Astrocyte (in vitro differentiated cells and primary cell): Measurements from ENCODE around the gene ZBTB7C. TPM values are rescaled to one million over a fixed set of nuclear protein-coding genes. Genes with fewer than 3 reads are reported as not detected.

ENCODE experiments used
- DNase-seq: peaks from one replicate; pipeline ENCODE4 v3.0.0-alpha.2; 2010; ENCODE audit warnings: low read depth
- FAIRE-seq: peaks from 2 replicates; lab custom pipeline; 2011; peaks lifted over from hg19 to GRCh38; lab: Jason Lieb, UNC
- H2AFZ ChIP-seq: 2 replicates; pipeline ENCODE4 v1.6.0; 2012; ENCODE audit warnings: low read depth, low read length, inconsistent platforms
- H3K27ac ChIP-seq: 2 replicates; pipeline ENCODE4 v1.5.1; 2011; ENCODE audit warnings: low read depth, low read length, inconsistent platforms
- H3K27me3 ChIP-seq: 2 replicates; pipeline ENCODE4 v1.6.0; 2011; ENCODE audit warnings: low read length, inconsistent platforms; ENCODE audit not compliant: insufficient read depth
- H3K36me3 ChIP-seq: 2 replicates; pipeline ENCODE4 v1.5.1; 2011; ENCODE audit warnings: low read length, inconsistent platforms; ENCODE audit not compliant: insufficient read depth
- H3K4me1 ChIP-seq: 2 replicates; pipeline ENCODE4 v1.5.1; 2011; ENCODE audit warnings: low read length, inconsistent platforms; ENCODE audit not compliant: insufficient read depth
- H3K4me2 ChIP-seq: 2 replicates; pipeline ENCODE4 v1.6.0; 2012; ENCODE audit warnings: low read length, inconsistent platforms
- H3K4me3 ChIP-seq: 2 replicates; pipeline ENCODE4 v1.5.1; 2011; ENCODE audit warnings: low read depth, mild to moderate bottlenecking, low read length, inconsistent platforms; ENCODE audit not compliant: insufficient read depth
- H3K79me2 ChIP-seq: 2 replicates; pipeline ENCODE4 v1.6.0; 2012; ENCODE audit warnings: mild to moderate bottlenecking, low read length, inconsistent platforms; ENCODE audit not compliant: insufficient read depth
- H3K9ac ChIP-seq: 2 replicates; pipeline ENCODE4 v1.6.0; 2012; ENCODE audit warnings: mild to moderate bottlenecking, low read length, inconsistent platforms
- H3K9me3 ChIP-seq: 2 replicates; pipeline ENCODE4 v1.5.1; 2012; ENCODE audit warnings: low read depth, mild to moderate bottlenecking, low read length, inconsistent platforms; ENCODE audit not compliant: insufficient read depth
- H4K20me1 ChIP-seq: 2 replicates; pipeline ENCODE4 v1.6.0; 2012; ENCODE audit warnings: low read length, inconsistent platforms; ENCODE audit not compliant: insufficient read depth
- H3K27ac Mint-ChIP-seq: one replicate; pipeline ENCODE4 v1.8.0; 2021; ENCODE audit warnings: mild to moderate bottlenecking, mixed read lengths; ENCODE audit not compliant: unreplicated experiment
- H3K27me3 Mint-ChIP-seq: one replicate; pipeline ENCODE4 v1.8.0; 2021; ENCODE audit warnings: low read depth, mixed read lengths; ENCODE audit not compliant: unreplicated experiment
- H3K36me3 Mint-ChIP-seq: one replicate; pipeline ENCODE4 v1.8.0; 2021; ENCODE audit warnings: low read depth, mixed read lengths; ENCODE audit not compliant: unreplicated experiment
- H3K4me1 Mint-ChIP-seq: one replicate; pipeline ENCODE4 v1.8.0; 2021; ENCODE audit warnings: low read depth, mixed read lengths; ENCODE audit not compliant: unreplicated experiment
- H3K4me3 Mint-ChIP-seq: one replicate; pipeline ENCODE4 v1.8.0; 2021; ENCODE audit warnings: mild to moderate bottlenecking, moderate library complexity, mixed read lengths; ENCODE audit not compliant: unreplicated experiment
- H3K9me3 Mint-ChIP-seq: one replicate; pipeline ENCODE4 v1.8.0; 2021; ENCODE audit warnings: mild to moderate bottlenecking, mixed read lengths; ENCODE audit not compliant: unreplicated experiment
- EZH2 ChIP-seq: IDR thresholded peaks from 2 replicates; pipeline ENCODE4 v1.6.1; 2012; ENCODE audit warnings: mild to moderate bottlenecking, low read length, inconsistent platforms; ENCODE audit not compliant: insufficient read depth
- total RNA-seq: library from RNA; stranded (reverse); gene quantifications from 2 replicates; pipeline ENCODE4 v1.2.1, GENCODE V29; 2021
- TF ChIP-seq, protein P1 (sequence below): IDR thresholded peaks from 2 replicates; pipeline ENCODE4 v1.5.1; 2011; ENCODE audit warnings: low read depth, mild to moderate bottlenecking, inconsistent platforms, low read length, moderate library complexity; ENCODE audit not compliant: insufficient read depth

ZBTB7C gene
- total RNA-seq, 1 donor from 2014 or later = 1.0 TPM

- Histone ChIP-seq H2AFZ (no peak overlapping the region), H3K9me3 (no peaks in the 10 kb centered on the region), H3K4me3 (no peak overlapping the region), H3K4me1 (no peaks in the 10 kb centered on the region), H3K27ac (no peak overlapping the region), H4K20me1 (no peaks in the 10 kb centered on the region), H3K36me3 (no peaks in the 10 kb centered on the region), H3K27me3 (peaks cover 22% of the 10 kb centered on the region), H3K4me2 (no peak overlapping the region), H3K79me2 (no peaks in the 10 kb centered on the region), H3K9ac (no peak overlapping the region)
- Mint-ChIP-seq H3K9me3 (no peaks in the 10 kb centered on the region), H3K4me1 (peaks cover 6% of the 10 kb centered on the region), H3K27ac (no peak overlapping the region), H3K4me3 (no peak overlapping the region), H3K36me3 (no peaks in the 10 kb centered on the region), H3K27me3 (peaks cover 70% of the 10 kb centered on the region)
- DNase-seq (no peak), FAIRE-seq (no peak)
- TF ChIP-seq EZH2 = no peak
- TF ChIP-seq, protein P1, sequence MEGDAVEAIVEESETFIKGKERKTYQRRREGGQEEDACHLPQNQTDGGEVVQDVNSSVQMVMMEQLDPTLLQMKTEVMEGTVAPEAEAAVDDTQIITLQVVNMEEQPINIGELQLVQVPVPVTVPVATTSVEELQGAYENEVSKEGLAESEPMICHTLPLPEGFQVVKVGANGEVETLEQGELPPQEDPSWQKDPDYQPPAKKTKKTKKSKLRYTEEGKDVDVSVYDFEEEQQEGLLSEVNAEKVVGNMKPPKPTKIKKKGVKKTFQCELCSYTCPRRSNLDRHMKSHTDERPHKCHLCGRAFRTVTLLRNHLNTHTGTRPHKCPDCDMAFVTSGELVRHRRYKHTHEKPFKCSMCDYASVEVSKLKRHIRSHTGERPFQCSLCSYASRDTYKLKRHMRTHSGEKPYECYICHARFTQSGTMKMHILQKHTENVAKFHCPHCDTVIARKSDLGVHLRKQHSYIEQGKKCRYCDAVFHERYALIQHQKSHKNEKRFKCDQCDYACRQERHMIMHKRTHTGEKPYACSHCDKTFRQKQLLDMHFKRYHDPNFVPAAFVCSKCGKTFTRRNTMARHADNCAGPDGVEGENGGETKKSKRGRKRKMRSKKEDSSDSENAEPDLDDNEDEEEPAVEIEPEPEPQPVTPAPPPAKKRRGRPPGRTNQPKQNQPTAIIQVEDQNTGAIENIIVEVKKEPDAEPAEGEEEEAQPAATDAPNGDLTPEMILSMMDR = no peak
Observed at GRCh38 chr18:48051945-48052840, 357.0 kb downstream of the ZBTB7C start.

- H4K20me1 ChIP-seq = no peaks in the 10 kb centered on the region
- Mint-ChIP-seq H3K27ac (no peak overlapping the region), H3K4me3 (no peak overlapping the region), H3K36me3 (no peaks in the 10 kb centered on the region), H3K27me3 (peaks cover 74% of the 10 kb centered on the region), H3K4me1 (peaks cover 6% of the 10 kb centered on the region), H3K9me3 (peaks cover 4% of the 10 kb centered on the region)
- no peak for TF ChIP-seq EZH2
- peaks cover 30% of the 10 kb centered on the region for H3K27me3 ChIP-seq
- H3K9ac ChIP-seq = no peak overlapping the region
- FAIRE-seq (no peak), DNase-seq (no peak)
- H3K9me3 ChIP-seq = peaks cover 3% of the 10 kb centered on the region
- no peaks in the 10 kb centered on the region for H3K4me1 ChIP-seq
- H3K79me2 ChIP-seq = no peaks in the 10 kb centered on the region
- H3K4me3 ChIP-seq = no peak overlapping the region
- no peak overlapping the region for H2AFZ ChIP-seq
- no peak overlapping the region for H3K4me2 ChIP-seq
- H3K27ac ChIP-seq = no peak overlapping the region
- no peaks in the 10 kb centered on the region for H3K36me3 ChIP-seq
Observed at GRCh38 chr18:48050176-48050575, 359.0 kb downstream of the ZBTB7C start.

- no peak for FAIRE-seq
Observed at GRCh38 chr18:48049757-48050156, 359.4 kb downstream of the ZBTB7C start.

More at GRCh38 chr18:48049757-48050156, 359.4 kb downstream of the ZBTB7C start:
- Histone ChIP-seq H3K4me2 (no peak overlapping the region), H3K79me2 (no peaks in the 10 kb centered on the region), H3K27me3 (peaks cover 29% of the 10 kb centered on the region), H3K9me3 (peaks cover 3% of the 10 kb centered on the region), H2AFZ (no peak overlapping the region), H3K4me3 (no peak overlapping the region), H3K4me1 (no peaks in the 10 kb centered on the region), H3K27ac (no peak overlapping the region), H4K20me1 (no peaks in the 10 kb centered on the region), H3K9ac (no peak overlapping the region), H3K36me3 (no peaks in the 10 kb centered on the region)
- Mint-ChIP-seq H3K4me3 (no peak overlapping the region), H3K27ac (no peak overlapping the region), H3K27me3 (peaks cover 72% of the 10 kb centered on the region), H3K36me3 (no peaks in the 10 kb centered on the region), H3K4me1 (peaks cover 6% of the 10 kb centered on the region), H3K9me3 (peaks cover 4% of the 10 kb centered on the region)
- no peak for TF ChIP-seq EZH2
- TF ChIP-seq, protein P1 = no peak
- no peak for DNase-seq
